ENCODE results near the gene UGT1A9.

UGT1A9 gene

DNA sequence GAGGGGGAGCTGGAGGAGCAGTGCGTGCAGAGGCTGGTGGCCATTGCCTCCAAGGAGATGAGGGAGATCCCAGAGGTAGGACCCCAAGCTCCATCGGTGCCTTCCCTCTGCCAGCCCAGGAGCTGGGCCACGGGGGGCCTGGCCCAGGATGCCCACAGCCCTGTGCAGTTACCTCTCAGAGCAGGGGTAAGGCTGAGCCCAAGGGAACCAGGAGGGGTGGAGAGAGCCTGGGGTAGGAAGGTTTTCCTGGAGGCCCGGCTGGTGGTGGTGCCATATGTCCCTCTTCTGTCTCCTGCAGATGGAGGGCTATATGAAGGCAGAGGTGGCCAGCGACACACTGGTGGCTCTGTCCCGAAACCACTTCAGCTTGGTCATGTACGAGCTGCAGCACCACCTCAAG, 117.9 kb downstream of the UGT1A9 start:
- H3K27me3 ChIP-seq (ENCODE audit: insufficient read depth, poor library complexity, severe bottlenecking) = no peaks in the 10 kb centered on the region
- TF ChIP-seq GABPA (IDR thresholded peaks at IDR 0.05; ENCODE audit: low read depth) (no peak), CTCF (IDR thresholded peaks at IDR 0.05; ENCODE audit: insufficient read depth, low read length) (no peak), SPI1 (IDR thresholded peaks at IDR 0.05; ENCODE audit: borderline replicate concordance, low read depth) (no peak), POLR2AphosphoS5 (IDR thresholded peaks at IDR 0.05; ENCODE audit: low read depth) (no peak)
- TF ChIP-seq, protein P1, sequence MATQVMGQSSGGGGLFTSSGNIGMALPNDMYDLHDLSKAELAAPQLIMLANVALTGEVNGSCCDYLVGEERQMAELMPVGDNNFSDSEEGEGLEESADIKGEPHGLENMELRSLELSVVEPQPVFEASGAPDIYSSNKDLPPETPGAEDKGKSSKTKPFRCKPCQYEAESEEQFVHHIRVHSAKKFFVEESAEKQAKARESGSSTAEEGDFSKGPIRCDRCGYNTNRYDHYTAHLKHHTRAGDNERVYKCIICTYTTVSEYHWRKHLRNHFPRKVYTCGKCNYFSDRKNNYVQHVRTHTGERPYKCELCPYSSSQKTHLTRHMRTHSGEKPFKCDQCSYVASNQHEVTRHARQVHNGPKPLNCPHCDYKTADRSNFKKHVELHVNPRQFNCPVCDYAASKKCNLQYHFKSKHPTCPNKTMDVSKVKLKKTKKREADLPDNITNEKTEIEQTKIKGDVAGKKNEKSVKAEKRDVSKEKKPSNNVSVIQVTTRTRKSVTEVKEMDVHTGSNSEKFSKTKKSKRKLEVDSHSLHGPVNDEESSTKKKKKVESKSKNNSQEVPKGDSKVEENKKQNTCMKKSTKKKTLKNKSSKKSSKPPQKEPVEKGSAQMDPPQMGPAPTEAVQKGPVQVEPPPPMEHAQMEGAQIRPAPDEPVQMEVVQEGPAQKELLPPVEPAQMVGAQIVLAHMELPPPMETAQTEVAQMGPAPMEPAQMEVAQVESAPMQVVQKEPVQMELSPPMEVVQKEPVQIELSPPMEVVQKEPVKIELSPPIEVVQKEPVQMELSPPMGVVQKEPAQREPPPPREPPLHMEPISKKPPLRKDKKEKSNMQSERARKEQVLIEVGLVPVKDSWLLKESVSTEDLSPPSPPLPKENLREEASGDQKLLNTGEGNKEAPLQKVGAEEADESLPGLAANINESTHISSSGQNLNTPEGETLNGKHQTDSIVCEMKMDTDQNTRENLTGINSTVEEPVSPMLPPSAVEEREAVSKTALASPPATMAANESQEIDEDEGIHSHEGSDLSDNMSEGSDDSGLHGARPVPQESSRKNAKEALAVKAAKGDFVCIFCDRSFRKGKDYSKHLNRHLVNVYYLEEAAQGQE (IDR thresholded peaks at IDR 0.05; ENCODE audit: insufficient replicate concordance, low read depth) = no peak
- no peak for DNase-seq (ENCODE audit: low read depth in 1 of 2, low spot score in 1 of 2)
- H3K4me3 ChIP-seq (replicated peaks; ENCODE audit: insufficient read depth, low read length) = no peak overlapping the region
- no peak overlapping the region for H3K27ac ChIP-seq (replicated peaks)

GRCh38 chr2:233791151-233791882, 119.6 kb downstream of the UGT1A9 start:
- H3K4me3 ChIP-seq (replicated peaks; ENCODE audit: insufficient read depth, low read length) = no peak overlapping the region
- no peaks in the 10 kb centered on the region for H3K27me3 ChIP-seq (ENCODE audit: insufficient read depth, poor library complexity, severe bottlenecking)
- no peak for TF ChIP-seq POLR2AphosphoS5 (IDR thresholded peaks at IDR 0.05; ENCODE audit: low read depth)
- no peak for TF ChIP-seq GABPA (IDR thresholded peaks at IDR 0.05; ENCODE audit: low read depth)
- TF ChIP-seq SPI1 (IDR thresholded peaks at IDR 0.05; ENCODE audit: borderline replicate concordance, low read depth) = no peak
- TF ChIP-seq, protein P1 (IDR thresholded peaks at IDR 0.05; ENCODE audit: insufficient replicate concordance, low read depth) = no peak
- DNase-seq (ENCODE audit: low read depth in 1 of 2, low spot score in 1 of 2) = no peak
- no peak overlapping the region for H3K27ac ChIP-seq (replicated peaks)

GRCh38 chr2:233791883-233792329, 120.2 kb downstream of the UGT1A9 start:
- TF ChIP-seq, protein P1 (IDR thresholded peaks at IDR 0.05; ENCODE audit: insufficient replicate concordance, low read depth) = no peak
- no peak for TF ChIP-seq CTCF (IDR thresholded peaks at IDR 0.05; ENCODE audit: insufficient read depth, low read length)
- no peak for TF ChIP-seq POLR2AphosphoS5 (IDR thresholded peaks at IDR 0.05; ENCODE audit: low read depth)
- no peak for TF ChIP-seq GABPA (IDR thresholded peaks at IDR 0.05; ENCODE audit: low read depth)
- no peak for TF ChIP-seq SPI1 (IDR thresholded peaks at IDR 0.05; ENCODE audit: borderline replicate concordance, low read depth)
- no peaks in the 10 kb centered on the region for H3K27me3 ChIP-seq (ENCODE audit: insufficient read depth, poor library complexity, severe bottlenecking)
- DNase-seq (ENCODE audit: low read depth in 1 of 2, low spot score in 1 of 2) = no peak
- no peak overlapping the region for H3K4me3 ChIP-seq (replicated peaks; ENCODE audit: insufficient read depth, low read length)
- no peak overlapping the region for H3K27ac ChIP-seq (replicated peaks)
